GM23338 (cell line): Measurements from ENCODE around the gene RIC3.

Experiments
- CREB1 ChIP-seq: fragments of 250-450 bp; sonication (Bioruptor Pico); IDR thresholded peaks from 2 replicates; pipeline ENCODE4 v1.5.0; 2020; ENCODE audit warnings: low read depth, mild to moderate bottlenecking, moderate library complexity
- EZH2 ChIP-seq: fragments of 200-600 bp; sonication (generic); IDR thresholded peaks from one replicate; pipeline ENCODE4 v1.8.0; 2017; ENCODE audit warnings: antibody characterized with exemption, mild to moderate bottlenecking, low read depth; ENCODE audit not compliant: unreplicated experiment
- EZH2phosphoT487 ChIP-seq: fragments of 200-600 bp; sonication (generic); IDR thresholded peaks from one replicate; pipeline ENCODE4 v1.8.1; 2018; ENCODE audit warnings: antibody characterized with exemption; ENCODE audit not compliant: unreplicated experiment
- JUNB ChIP-seq: IDR thresholded peaks from one replicate; pipeline ENCODE4 v1.6.1; 2016; ENCODE audit warnings: antibody characterized with exemption; ENCODE audit not compliant: unreplicated experiment
- POLR2AphosphoS5 ChIP-seq: IDR thresholded peaks from 2 replicates; pipeline ENCODE4 v1.6.1; 2016; ENCODE audit warnings: antibody characterized with exemption, low read depth
- REST ChIP-seq: IDR thresholded peaks from one replicate; pipeline ENCODE4 v1.6.1; 2018; ENCODE audit warnings: antibody characterized with exemption; ENCODE audit not compliant: unreplicated experiment
- ZNF114 ChIP-seq: fragments of 250-450 bp; sonication (Bioruptor Pico); IDR thresholded peaks from 2 replicates; pipeline ENCODE4 v1.5.0; 2020; ENCODE audit warnings: mild to moderate bottlenecking, moderate library complexity
- ZNF331 ChIP-seq: fragments of 250-450 bp; sonication (Bioruptor Pico); IDR thresholded peaks from 2 replicates; pipeline ENCODE4 v1.5.0; 2020; ENCODE audit warnings: low read depth, mild to moderate bottlenecking, moderate library complexity
- TF ChIP-seq, protein P1 (sequence below), 2 experiments: fragments of 200-600 bp in 1 of 2; sonication (generic) in 1 of 2; conservative IDR thresholded peaks; 2 replicates each; pipeline versions ENCODE4 v1.5.1 to v1.6.1; 2016 to 2017; ENCODE audit warnings: antibody characterized with exemption in 2 of 2, low read depth in 2 of 2, mild to moderate bottlenecking in 2 of 2, moderate library complexity in 1 of 2
- TF ChIP-seq, protein P2 (sequence below): IDR thresholded peaks from 2 replicates; pipeline ENCODE4 v1.6.1; 2016; ENCODE audit warnings: antibody characterized with exemption

- TF ChIP-seq, protein P1, sequence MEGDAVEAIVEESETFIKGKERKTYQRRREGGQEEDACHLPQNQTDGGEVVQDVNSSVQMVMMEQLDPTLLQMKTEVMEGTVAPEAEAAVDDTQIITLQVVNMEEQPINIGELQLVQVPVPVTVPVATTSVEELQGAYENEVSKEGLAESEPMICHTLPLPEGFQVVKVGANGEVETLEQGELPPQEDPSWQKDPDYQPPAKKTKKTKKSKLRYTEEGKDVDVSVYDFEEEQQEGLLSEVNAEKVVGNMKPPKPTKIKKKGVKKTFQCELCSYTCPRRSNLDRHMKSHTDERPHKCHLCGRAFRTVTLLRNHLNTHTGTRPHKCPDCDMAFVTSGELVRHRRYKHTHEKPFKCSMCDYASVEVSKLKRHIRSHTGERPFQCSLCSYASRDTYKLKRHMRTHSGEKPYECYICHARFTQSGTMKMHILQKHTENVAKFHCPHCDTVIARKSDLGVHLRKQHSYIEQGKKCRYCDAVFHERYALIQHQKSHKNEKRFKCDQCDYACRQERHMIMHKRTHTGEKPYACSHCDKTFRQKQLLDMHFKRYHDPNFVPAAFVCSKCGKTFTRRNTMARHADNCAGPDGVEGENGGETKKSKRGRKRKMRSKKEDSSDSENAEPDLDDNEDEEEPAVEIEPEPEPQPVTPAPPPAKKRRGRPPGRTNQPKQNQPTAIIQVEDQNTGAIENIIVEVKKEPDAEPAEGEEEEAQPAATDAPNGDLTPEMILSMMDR (conservative IDR thresholded peaks at IDR 0.05; ENCODE audit: low read depth in 2 of 2): no peak
- TF ChIP-seq EZH2 (no peak), POLR2AphosphoS5 (no peak), EZH2phosphoT487 (no peak), CREB1 (CRISPR knock-in tag) (no peak), REST (no peak), ZNF114 (no peak), ZNF331 (CRISPR knock-in tag) (no peak), JUNB (no peak)
- TF ChIP-seq, protein P2, sequence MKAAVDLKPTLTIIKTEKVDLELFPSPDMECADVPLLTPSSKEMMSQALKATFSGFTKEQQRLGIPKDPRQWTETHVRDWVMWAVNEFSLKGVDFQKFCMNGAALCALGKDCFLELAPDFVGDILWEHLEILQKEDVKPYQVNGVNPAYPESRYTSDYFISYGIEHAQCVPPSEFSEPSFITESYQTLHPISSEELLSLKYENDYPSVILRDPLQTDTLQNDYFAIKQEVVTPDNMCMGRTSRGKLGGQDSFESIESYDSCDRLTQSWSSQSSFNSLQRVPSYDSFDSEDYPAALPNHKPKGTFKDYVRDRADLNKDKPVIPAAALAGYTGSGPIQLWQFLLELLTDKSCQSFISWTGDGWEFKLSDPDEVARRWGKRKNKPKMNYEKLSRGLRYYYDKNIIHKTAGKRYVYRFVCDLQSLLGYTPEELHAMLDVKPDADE: no peak
Measured at GRCh38 chr11:8102965-8103364, 65.9 kb downstream of the RIC3 start.
